Measurements from ENCODE around the gene ARGLU1.
"Not testable (repeated sequence)": the region's sequence is repeated elsewhere in the genome, so short reads cannot be mapped to it uniquely, and the experiment has no call there.

Gene ARGLU1

GRCh38 chr13:106567474-106568298 is at the start of gene ARGLU1:
Gene ARGLU1 (minus strand): TSS chr13:106568137. CDS start chr13:106567919, 218 bp downstream.
- peak; percentile 66 to 95 (median 88) for DNase-seq

- DNase-seq: peak in 2 of 51 donors; percentile 0 to 13
Observed at GRCh38 chr13:106617561-106617960, 49.6 kb upstream of the ARGLU1 start.

- DNase-seq: no peak
Observed at GRCh38 chr13:106616729-106617128, 48.8 kb upstream of the ARGLU1 start.

GRCh38 chr13:106614874-106615273 is 46.9 kb upstream of the ARGLU1 start:
- no peak for DNase-seq

- DNase-seq: peak in 6 of 51 donors; percentile 1 to 17 (median 4)
Observed at GRCh38 chr13:106612688-106613087, 44.8 kb upstream of the ARGLU1 start.

GRCh38 chr13:106610486-106610885 is 42.5 kb upstream of the ARGLU1 start:
- no peak for DNase-seq

- DNase-seq: no peak
Observed at GRCh38 chr13:106609116-106609515, 41.2 kb upstream of the ARGLU1 start.

- no peak for DNase-seq
Observed at GRCh38 chr13:106603546-106603945, 35.6 kb upstream of the ARGLU1 start.

GRCh38 chr13:106602178-106602577 is 34.2 kb upstream of the ARGLU1 start:
- no peak for DNase-seq

GRCh38 chr13:106601489-106601888 is 33.6 kb upstream of the ARGLU1 start:
- no peak for DNase-seq

GRCh38 chr13:106600798-106601135 is 32.8 kb upstream of the ARGLU1 start:
- DNase-seq: not testable (repeated sequence)

- no peak for DNase-seq
Observed at GRCh38 chr13:106599875-106600797, 32.2 kb upstream of the ARGLU1 start.

- no peak for DNase-seq
Observed at GRCh38 chr13:106597749-106598395, 29.9 kb upstream of the ARGLU1 start.

GRCh38 chr13:106597186-106597585 is 29.2 kb upstream of the ARGLU1 start:
- DNase-seq: no peak

- DNase-seq: no peak
Observed at GRCh38 chr13:106596275-106596937, 28.5 kb upstream of the ARGLU1 start.

- no peak for DNase-seq
Observed at GRCh38 chr13:106595625-106596024, 27.7 kb upstream of the ARGLU1 start.

GRCh38 chr13:106594980-106595379 is 27.0 kb upstream of the ARGLU1 start:
- DNase-seq: no peak

GRCh38 chr13:106593132-106593531 is 25.2 kb upstream of the ARGLU1 start:
- no peak for DNase-seq

GRCh38 chr13:106591299-106591698 is 23.4 kb upstream of the ARGLU1 start:
- no peak for DNase-seq

- DNase-seq: no peak
Observed at GRCh38 chr13:106589716-106590115, 21.8 kb upstream of the ARGLU1 start.

GRCh38 chr13:106588367-106588766 is 20.4 kb upstream of the ARGLU1 start:
- no peak for DNase-seq
